ENCODE measurements around the gene GFRA1.

GRCh38 chr10:116063107-116063506, 209.9 kb downstream of the GFRA1 start:
- TF ChIP-seq CTCF (IDR thresholded peaks at IDR 0.05 in 2 of 3, conservative IDR thresholded peaks at IDR 0.05 in 1 of 3; ENCODE audit: borderline replicate concordance in 1 of 3, insufficient read depth in 1 of 3, low read depth in 2 of 3, low read length in 2 of 3) (no peak), EZH2 (IDR thresholded peaks at IDR 0.05) (no peak), POLR2A (IDR thresholded peaks at IDR 0.05; ENCODE audit: borderline replicate concordance, extremely low read depth, insufficient read depth, insufficient read length) (no peak), POLR2AphosphoS5 (IDR thresholded peaks at IDR 0.05; ENCODE audit: low read depth, low read length) (no peak)
